GM13977 (cell line): Measurements from ENCODE around the gene DUSP9.

Experiments used
- DNase-seq: peaks from one replicate; pipeline ENCODE4 v3.0.0; 2012; ENCODE audit warnings: low spot score
- in situ Hi-C: fragments of 300-500 bp; cut with MboI; formaldehyde crosslinking; loops from one replicate; pipeline ENCODE4 v1.12.0; 2022; ENCODE audit warnings: low sequenced_read_pairs, low pct_unique_long_range_greater_than_20kb, mixed read lengths, inconsistent platforms; ENCODE audit not compliant: unreplicated experiment
- TF ChIP-seq, protein P1 (sequence below): IDR thresholded peaks from 2 replicates; pipeline ENCODE4 v1.5.1; 2012; ENCODE audit warnings: mild to moderate bottlenecking, control low read depth; ENCODE audit not compliant: insufficient read depth; ENCODE audit errors: extremely low read depth, missing control alignments

Gene DUSP9

DNA sequence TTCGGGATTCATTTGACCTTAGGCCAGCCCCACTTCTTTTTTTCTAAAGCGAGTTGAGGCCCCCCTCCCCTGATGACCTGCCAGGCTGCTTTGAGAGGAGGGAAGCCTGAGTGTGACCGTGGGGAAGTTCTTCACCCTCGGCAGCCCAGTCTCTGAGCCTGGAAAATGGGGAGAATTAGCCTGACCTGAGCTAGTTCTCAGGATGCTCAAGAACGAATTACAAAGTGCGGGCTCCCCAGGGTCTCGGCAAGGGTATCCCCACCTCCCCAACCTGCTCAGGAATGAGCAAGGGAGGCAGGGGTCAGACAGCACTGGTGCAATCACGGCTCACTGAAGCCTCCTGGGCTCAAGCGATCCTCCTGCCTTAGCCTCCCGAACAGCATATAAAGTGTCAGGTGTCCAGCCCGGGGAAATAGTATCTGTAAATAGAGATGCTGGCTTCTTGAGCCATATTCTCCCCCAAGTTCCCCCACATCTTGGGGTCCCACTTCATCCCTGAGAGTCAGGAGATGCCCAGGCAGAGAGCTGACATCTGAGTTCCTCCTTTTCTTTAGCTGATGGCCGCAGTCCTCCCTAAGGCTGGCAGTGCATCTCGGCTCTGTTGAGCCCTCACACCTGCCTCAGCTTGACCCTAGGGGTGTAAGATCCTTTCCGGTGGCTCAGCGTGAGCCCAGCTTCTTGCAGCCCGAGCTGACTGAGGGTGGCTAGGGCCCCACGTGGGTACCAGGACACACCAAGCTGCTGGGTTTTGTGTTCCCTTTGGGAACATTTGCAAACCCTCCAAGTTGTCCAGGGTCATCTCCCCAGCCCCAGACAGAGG is 1.6 kb downstream of the DUSP9 start:
- in situ Hi-C loops, result no loop called here
- TF ChIP-seq, protein P1, sequence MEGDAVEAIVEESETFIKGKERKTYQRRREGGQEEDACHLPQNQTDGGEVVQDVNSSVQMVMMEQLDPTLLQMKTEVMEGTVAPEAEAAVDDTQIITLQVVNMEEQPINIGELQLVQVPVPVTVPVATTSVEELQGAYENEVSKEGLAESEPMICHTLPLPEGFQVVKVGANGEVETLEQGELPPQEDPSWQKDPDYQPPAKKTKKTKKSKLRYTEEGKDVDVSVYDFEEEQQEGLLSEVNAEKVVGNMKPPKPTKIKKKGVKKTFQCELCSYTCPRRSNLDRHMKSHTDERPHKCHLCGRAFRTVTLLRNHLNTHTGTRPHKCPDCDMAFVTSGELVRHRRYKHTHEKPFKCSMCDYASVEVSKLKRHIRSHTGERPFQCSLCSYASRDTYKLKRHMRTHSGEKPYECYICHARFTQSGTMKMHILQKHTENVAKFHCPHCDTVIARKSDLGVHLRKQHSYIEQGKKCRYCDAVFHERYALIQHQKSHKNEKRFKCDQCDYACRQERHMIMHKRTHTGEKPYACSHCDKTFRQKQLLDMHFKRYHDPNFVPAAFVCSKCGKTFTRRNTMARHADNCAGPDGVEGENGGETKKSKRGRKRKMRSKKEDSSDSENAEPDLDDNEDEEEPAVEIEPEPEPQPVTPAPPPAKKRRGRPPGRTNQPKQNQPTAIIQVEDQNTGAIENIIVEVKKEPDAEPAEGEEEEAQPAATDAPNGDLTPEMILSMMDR, result no peak
- no peak for DNase-seq

DNA sequence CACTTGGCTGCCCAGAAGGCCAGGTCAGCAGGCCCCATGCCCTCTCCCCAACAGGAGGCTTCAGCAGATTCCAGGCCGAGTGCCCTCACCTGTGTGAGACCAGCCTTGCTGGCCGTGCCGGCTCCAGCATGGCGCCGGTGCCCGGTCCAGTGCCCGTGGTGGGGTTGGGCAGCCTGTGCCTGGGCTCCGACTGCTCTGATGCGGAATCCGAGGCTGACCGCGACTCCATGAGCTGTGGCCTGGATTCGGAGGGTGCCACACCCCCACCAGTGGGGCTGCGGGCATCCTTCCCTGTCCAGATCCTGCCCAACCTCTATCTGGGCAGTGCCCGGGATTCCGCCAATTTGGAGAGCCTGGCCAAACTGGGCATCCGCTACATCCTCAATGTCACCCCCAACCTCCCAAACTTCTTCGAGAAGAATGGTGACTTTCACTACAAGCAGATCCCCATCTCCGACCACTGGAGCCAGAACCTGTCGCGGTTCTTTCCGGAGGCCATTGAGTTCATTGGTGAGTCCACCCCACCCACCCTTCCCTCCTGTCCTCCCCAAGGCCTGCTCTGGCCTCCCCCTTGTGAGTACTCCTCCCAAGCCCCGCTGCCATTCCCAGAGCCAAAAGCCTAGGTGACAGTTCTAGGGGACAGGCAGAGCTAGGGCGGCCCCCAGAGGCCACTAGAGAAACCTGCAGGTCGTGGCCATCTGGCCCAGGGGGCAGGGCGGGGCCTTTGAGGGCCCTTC is 2.3 kb downstream of the DUSP9 start:
- DNase-seq, result peak; percentile 87
- TF ChIP-seq, protein P1, result peak; percentile 67
- in situ Hi-C loops, result no loop called here

DNA sequence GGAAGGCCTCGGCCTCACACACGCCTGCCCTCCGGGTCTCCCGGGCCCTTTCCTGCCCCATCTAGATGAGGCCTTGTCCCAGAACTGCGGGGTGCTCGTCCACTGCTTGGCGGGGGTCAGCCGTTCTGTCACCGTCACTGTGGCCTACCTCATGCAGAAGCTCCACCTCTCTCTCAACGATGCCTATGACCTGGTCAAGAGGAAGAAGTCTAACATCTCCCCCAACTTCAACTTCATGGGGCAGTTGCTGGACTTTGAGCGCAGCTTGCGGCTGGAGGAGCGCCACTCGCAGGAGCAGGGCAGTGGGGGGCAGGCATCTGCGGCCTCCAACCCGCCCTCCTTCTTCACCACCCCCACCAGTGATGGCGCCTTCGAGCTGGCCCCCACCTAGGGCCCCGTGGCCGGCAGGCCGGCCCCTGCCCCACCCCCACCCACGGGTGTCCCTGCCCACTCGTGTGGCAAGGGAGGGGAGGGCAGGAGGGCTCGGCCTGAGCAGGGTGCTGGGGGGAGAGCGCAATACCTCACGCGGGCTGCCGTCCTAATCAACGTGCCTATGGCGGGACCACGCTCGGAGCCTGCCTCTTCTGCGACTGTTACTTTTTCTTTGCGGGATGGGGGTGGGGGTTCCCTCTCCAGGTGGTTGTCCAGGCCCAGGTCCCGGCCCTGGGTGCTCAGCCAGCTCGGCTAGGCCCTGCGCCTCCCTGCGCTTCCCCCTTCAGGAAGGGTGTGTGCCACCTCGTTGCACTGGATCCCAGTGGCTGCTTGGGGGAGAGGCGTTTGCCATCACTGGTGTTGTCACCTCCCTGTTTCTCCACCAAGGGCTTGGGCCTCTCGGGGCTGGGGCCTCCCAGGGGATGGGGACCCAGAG is 3.1 kb downstream of the DUSP9 start:
- DNase-seq, result no peak
- TF ChIP-seq, protein P1, result no peak
- in situ Hi-C loops, result loop anchor here (25.0 kb wide), 1 partner anchor 688 kb away; no protein-coding TSS in a partner anchor

GRCh38 chrX:153650959-153651358 is 4.0 kb downstream of the DUSP9 start:
- TF ChIP-seq, protein P1, result no peak
- in situ Hi-C loops, result loop anchor here (25.0 kb wide), 1 partner anchor 689 kb away; no protein-coding TSS in a partner anchor
- no peak for DNase-seq

DNA sequence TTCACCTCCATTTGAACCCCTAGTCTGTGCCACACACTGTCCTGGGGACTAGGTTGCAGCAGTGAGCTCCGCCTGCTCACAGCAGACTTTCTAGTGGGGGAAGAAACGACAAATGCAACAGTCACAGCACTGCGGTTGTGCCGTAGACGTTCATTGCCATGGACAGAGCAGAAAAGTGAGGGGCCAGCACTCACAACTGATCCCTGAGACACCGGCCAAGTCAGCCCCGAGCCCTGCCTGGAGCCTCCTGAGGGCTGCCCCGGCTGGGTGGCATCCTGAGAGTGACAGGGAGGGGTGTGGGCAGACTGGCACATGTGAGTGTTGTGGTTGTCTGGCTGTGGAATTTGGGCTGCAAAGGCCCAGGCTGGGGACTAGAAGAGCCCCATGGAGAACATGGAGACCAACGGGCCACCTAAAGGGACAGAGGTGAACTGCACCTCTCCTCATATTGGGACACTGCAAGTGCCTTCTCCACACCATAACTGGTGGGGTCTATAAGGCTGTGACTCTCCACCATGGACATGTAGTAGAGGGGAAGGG is 4.6 kb downstream of the DUSP9 start:
- in situ Hi-C loops, result loop anchor here (25.0 kb wide), 1 partner anchor 689 kb away; no protein-coding TSS in a partner anchor

More for the DNA sequence above, 4.6 kb downstream of the DUSP9 start:
- DNase-seq, result no peak
- TF ChIP-seq, protein P1, result peak; percentile 36
